OCI-LY1 (cell line): Measurements from ENCODE around the gene NTHL1.

ENCODE experiments used
- EZH2 ChIP-seq: fragments of 200-600 bp; sonication (generic), shearing (Covaris generic); IDR thresholded peaks from 2 replicates; pipeline ENCODE4 v1.8.0; 2017; ENCODE audit warnings: borderline replicate concordance, mixed run types, mild to moderate bottlenecking, antibody characterized with exemption, low read length, moderate library complexity, mixed read lengths
- TF ChIP-seq, protein P1 (sequence below): fragments of 200-600 bp; sonication (generic), shearing (Covaris generic); IDR thresholded peaks from 2 replicates; pipeline ENCODE4 v1.5.1; 2017; ENCODE audit warnings: mild to moderate bottlenecking, antibody characterized with exemption, low read length, moderate library complexity, mixed read lengths

DNA sequence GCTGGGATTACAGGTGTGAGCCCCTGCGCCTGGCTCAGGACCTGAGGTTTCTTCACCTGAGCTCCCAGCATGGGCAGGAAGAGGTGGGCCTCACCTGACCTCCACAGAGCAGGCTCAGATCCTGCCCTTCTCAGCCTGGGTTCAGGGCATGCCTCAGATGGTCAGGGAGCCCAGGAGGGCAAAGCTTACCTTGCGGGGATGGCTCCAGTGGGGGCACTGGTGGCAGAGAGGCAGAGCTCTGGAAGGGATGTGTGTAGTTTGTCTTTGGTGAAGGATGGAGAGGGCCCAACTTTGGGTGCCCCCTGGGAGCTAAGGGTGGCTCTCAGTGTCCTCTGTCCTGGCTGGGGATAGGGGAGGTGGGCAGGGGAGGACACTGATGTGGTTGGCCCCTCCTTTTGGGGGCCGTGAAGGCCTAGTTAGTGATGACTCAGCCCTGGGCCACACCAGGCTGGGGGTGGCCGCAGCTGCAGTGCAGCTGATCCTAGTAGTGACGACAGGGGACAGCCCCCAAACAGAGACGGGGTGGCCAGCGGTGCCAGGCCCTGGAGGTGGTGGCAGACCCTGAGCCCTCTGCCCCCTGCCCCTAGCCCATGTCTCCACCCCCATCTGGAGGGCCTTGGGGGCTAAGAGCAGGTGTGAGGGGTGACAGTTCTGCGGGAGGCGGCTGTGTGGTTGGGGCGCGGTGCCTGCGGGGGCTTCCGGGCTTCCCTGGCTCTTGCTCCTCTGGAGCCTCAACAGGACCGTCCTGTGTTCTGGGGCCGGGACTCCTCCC lies 15.2 kb downstream of the NTHL1 start:
- no peak for TF ChIP-seq EZH2
- TF ChIP-seq, protein P1, sequence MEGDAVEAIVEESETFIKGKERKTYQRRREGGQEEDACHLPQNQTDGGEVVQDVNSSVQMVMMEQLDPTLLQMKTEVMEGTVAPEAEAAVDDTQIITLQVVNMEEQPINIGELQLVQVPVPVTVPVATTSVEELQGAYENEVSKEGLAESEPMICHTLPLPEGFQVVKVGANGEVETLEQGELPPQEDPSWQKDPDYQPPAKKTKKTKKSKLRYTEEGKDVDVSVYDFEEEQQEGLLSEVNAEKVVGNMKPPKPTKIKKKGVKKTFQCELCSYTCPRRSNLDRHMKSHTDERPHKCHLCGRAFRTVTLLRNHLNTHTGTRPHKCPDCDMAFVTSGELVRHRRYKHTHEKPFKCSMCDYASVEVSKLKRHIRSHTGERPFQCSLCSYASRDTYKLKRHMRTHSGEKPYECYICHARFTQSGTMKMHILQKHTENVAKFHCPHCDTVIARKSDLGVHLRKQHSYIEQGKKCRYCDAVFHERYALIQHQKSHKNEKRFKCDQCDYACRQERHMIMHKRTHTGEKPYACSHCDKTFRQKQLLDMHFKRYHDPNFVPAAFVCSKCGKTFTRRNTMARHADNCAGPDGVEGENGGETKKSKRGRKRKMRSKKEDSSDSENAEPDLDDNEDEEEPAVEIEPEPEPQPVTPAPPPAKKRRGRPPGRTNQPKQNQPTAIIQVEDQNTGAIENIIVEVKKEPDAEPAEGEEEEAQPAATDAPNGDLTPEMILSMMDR = no peak
